H1 (cell line): ENCODE measurements around the gene RETREG1. TPM values are rescaled to one million over a fixed set of nuclear protein-coding genes. Genes with fewer than 3 reads are reported as not detected.

Experiments
- SIX5 ChIP-seq: IDR thresholded peaks from 2 replicates; pipeline ENCODE4 v1.6.1; 2011; ENCODE audit warnings: mild to moderate bottlenecking, low read depth, low read length
- polyA plus RNA-seq, 7 experiments: library from polyadenylated mRNA; depleted of rRNA in 3 of 7; stranded (reverse) in 5 of 7; unstranded in 2 of 7; fragments of >200 nt in 5 of 7; fragments of 200-250 nt in 2 of 7; gene quantifications; 1 replicate in 5 of 7; 2 replicates in 1 of 7; 4 replicates in 1 of 7; pipeline versions ENCODE4 v1.2.1 to v1.2.3, GENCODE V29; 2011 to 2013; ENCODE audit warnings: missing spikeins in 2 of 7, mixed read lengths in 2 of 7
- total RNA-seq: library from RNA; stranded (reverse); fragmentation: NEBNext Ultra II Directional; extraction: Animal tissue kit (Norgen Biotek cat#: 25700); gene quantifications from 2 replicates; pipeline ENCODE4 v1.2.1, GENCODE V29; 2021
- TF ChIP-seq, protein P1 (sequence below): fragments of 300-600 bp; sonication (generic); IDR thresholded peaks from 2 replicates; pipeline ENCODE4 v1.7.1; 2012; ENCODE audit warnings: low read length, moderate library complexity, mild to moderate bottlenecking, inconsistent platforms; ENCODE audit not compliant: insufficient replicate concordance

RETREG1 gene
- total and polyA plus RNA-seq, 2 of the 8 experiments (the other 6 are each of a cell fraction or from before 2014, with no cell fraction given): 0.62 to 1.9 TPM

DNA sequence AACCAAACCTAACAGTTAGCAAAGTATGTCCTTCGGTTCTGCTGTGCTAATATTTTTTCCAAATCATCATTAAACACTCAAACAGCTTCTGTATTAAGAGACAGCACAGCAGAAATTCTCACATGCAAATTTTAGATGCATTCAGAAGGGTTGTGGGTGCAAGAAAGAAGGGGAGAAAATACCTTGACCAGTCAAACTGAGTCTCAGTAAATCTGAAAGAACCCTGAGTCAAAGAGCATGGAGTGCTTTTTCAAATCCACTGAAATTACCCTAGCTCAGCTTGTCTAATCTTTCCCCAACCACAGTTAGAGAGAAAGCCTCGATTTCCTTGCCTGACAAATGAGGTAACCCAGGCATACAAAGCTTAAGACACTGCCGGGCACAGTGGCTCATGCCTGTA, 55.1 kb downstream of the RETREG1 start (continued):
- TF ChIP-seq, protein P1, sequence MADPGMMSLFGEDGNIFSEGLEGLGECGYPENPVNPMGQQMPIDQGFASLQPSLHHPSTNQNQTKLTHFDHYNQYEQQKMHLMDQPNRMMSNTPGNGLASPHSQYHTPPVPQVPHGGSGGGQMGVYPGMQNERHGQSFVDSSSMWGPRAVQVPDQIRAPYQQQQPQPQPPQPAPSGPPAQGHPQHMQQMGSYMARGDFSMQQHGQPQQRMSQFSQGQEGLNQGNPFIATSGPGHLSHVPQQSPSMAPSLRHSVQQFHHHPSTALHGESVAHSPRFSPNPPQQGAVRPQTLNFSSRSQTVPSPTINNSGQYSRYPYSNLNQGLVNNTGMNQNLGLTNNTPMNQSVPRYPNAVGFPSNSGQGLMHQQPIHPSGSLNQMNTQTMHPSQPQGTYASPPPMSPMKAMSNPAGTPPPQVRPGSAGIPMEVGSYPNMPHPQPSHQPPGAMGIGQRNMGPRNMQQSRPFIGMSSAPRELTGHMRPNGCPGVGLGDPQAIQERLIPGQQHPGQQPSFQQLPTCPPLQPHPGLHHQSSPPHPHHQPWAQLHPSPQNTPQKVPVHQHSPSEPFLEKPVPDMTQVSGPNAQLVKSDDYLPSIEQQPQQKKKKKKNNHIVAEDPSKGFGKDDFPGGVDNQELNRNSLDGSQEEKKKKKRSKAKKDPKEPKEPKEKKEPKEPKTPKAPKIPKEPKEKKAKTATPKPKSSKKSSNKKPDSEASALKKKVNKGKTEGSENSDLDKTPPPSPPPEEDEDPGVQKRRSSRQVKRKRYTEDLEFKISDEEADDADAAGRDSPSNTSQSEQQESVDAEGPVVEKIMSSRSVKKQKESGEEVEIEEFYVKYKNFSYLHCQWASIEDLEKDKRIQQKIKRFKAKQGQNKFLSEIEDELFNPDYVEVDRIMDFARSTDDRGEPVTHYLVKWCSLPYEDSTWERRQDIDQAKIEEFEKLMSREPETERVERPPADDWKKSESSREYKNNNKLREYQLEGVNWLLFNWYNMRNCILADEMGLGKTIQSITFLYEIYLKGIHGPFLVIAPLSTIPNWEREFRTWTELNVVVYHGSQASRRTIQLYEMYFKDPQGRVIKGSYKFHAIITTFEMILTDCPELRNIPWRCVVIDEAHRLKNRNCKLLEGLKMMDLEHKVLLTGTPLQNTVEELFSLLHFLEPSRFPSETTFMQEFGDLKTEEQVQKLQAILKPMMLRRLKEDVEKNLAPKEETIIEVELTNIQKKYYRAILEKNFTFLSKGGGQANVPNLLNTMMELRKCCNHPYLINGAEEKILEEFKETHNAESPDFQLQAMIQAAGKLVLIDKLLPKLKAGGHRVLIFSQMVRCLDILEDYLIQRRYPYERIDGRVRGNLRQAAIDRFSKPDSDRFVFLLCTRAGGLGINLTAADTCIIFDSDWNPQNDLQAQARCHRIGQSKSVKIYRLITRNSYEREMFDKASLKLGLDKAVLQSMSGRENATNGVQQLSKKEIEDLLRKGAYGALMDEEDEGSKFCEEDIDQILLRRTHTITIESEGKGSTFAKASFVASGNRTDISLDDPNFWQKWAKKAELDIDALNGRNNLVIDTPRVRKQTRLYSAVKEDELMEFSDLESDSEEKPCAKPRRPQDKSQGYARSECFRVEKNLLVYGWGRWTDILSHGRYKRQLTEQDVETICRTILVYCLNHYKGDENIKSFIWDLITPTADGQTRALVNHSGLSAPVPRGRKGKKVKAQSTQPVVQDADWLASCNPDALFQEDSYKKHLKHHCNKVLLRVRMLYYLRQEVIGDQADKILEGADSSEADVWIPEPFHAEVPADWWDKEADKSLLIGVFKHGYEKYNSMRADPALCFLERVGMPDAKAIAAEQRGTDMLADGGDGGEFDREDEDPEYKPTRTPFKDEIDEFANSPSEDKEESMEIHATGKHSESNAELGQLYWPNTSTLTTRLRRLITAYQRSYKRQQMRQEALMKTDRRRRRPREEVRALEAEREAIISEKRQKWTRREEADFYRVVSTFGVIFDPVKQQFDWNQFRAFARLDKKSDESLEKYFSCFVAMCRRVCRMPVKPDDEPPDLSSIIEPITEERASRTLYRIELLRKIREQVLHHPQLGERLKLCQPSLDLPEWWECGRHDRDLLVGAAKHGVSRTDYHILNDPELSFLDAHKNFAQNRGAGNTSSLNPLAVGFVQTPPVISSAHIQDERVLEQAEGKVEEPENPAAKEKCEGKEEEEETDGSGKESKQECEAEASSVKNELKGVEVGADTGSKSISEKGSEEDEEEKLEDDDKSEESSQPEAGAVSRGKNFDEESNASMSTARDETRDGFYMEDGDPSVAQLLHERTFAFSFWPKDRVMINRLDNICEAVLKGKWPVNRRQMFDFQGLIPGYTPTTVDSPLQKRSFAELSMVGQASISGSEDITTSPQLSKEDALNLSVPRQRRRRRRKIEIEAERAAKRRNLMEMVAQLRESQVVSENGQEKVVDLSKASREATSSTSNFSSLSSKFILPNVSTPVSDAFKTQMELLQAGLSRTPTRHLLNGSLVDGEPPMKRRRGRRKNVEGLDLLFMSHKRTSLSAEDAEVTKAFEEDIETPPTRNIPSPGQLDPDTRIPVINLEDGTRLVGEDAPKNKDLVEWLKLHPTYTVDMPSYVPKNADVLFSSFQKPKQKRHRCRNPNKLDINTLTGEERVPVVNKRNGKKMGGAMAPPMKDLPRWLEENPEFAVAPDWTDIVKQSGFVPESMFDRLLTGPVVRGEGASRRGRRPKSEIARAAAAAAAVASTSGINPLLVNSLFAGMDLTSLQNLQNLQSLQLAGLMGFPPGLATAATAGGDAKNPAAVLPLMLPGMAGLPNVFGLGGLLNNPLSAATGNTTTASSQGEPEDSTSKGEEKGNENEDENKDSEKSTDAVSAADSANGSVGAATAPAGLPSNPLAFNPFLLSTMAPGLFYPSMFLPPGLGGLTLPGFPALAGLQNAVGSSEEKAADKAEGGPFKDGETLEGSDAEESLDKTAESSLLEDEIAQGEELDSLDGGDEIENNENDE: no peak
- TF ChIP-seq SIX5: no peak
